Ovary (tissue), 3 donors: ENCODE data around the gene HPCAL1.

Experiments
- CTCF ChIP-seq, 3 donors: fragments of 450-650 bp in 2 of 3; fragments of 200-600 bp in 1 of 3; IDR thresholded peaks; one replicate each; pipeline versions ENCODE4 v1.5.1 to v1.8.0; 2016 to 2022; ENCODE audit warnings: antibody characterized with exemption in 3 of 3, mild to moderate bottlenecking in 1 of 3
- EP300 ChIP-seq: sonication (generic); formaldehyde crosslinking; IDR thresholded peaks from one replicate; pipeline ENCODE4 v1.6.1; 2017; ENCODE audit warnings: antibody characterized with exemption
- POLR2A ChIP-seq: fragments of 450-650 bp; IDR thresholded peaks from one replicate; pipeline ENCODE4 v1.6.1; 2017; ENCODE audit warnings: antibody characterized with exemption, mild to moderate bottlenecking, moderate library complexity
- donor health status: DM: no; HTN: no; CAD: no.

- TF ChIP-seq CTCF (IDR thresholded peaks at IDR 0.05) (no peak), POLR2A (no peak), EP300 (no peak)
Observed at GRCh38 chr2:10321622-10322021, 18.9 kb downstream of the HPCAL1 start.
